Natural killer cell treated with Interleukin-12 subunit alpha and Interleukin-12 subunit beta and Interleukin-15 and Interleukin-18, amount 100 ng/mL, for 72 hours (primary cell): ENCODE measurements around the gene PLCL2. TPM values are rescaled to one million over a fixed set of nuclear protein-coding genes. Genes with fewer than 3 reads are reported as not detected.
"Not testable (repeated sequence)": the region's sequence is repeated elsewhere in the genome, so short reads cannot be mapped to it uniquely, and the experiment has no call there.

Experiments used
- ATAC-seq, 2 donors: fragments of 150-1000 bp; cut with Tn5 transposase in 1 of 2; sonication (Bioruptor Pico), chemical (Tn5 transposase) in 1 of 2; 2 replicates each; pipeline ENCODE4 v1.10.0; 2021
- DNase-seq: peaks from one replicate; pipeline ENCODE4 v3.0.0; 2022; ENCODE audit warnings: low spot score
- H3K27ac Mint-ChIP-seq, 2 donors: 1 replicate in 1 of 2; 2 replicates in 1 of 2; pipeline ENCODE4 v1.8.0; 2022; ENCODE audit warnings: mixed read lengths in 2 of 2, mild to moderate bottlenecking in 1 of 2, moderate library complexity in 1 of 2
- H3K27me3 Mint-ChIP-seq, 2 donors: 1 replicate in 1 of 2; 2 replicates in 1 of 2; pipeline ENCODE4 v1.8.0; 2022; ENCODE audit warnings: mixed read lengths in 2 of 2
- H3K36me3 Mint-ChIP-seq: one replicate; pipeline ENCODE4 v1.8.0; 2022; ENCODE audit warnings: mixed read lengths
- H3K4me1 Mint-ChIP-seq, 2 donors: 1 replicate in 1 of 2; 2 replicates in 1 of 2; pipeline ENCODE4 v1.8.0; 2022; ENCODE audit warnings: low read depth in 2 of 2, mixed read lengths in 2 of 2, mild to moderate bottlenecking in 1 of 2
- H3K4me3 Mint-ChIP-seq: one replicate; pipeline ENCODE4 v1.8.0; 2022; ENCODE audit warnings: mixed read lengths
- H3K9me3 Mint-ChIP-seq: 2 replicates; pipeline ENCODE4 v1.8.0; 2022; ENCODE audit warnings: mixed read lengths
- total RNA-seq, 2 donors: library from RNA; stranded (reverse); gene quantifications; one replicate each; pipeline ENCODE4 v1.2.3, GENCODE V29; 2022

The PLCL2 gene
- total RNA-seq, 2 donors from 2014 or later: 12.5 to 17.2 TPM

DNA sequence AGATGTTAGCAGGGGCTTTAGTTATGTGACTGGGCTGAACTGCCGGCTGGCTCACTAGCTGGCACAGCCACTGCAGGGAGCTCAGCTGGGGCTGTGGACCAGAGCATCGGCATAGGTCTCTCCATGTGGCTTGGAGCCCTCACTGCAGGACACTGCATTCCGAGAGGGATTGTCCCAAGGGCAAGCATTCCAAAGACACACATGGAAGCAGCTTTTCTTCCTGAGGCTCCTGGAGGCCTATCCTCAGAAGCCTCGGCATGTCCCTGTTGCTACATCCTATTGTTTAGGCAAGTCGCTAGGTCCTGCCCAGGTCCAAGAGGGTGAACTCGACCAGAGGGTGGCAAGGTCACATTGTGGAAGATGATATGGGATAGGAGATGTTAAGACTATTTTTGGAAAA is 209.8 kb downstream of the PLCL2 start:
- Mint-ChIP-seq H3K4me1 (peaks cover 12 to 19% of the 10 kb centered on the region in 2 donors), H3K27me3 (no peaks in the 10 kb centered on the region), H3K9me3 (no peaks in the 10 kb centered on the region), H3K4me3 (no peak overlapping the region), H3K36me3 (no peaks in the 10 kb centered on the region), H3K27ac (no peak overlapping the region)
- ATAC-seq: no peak
- DNase-seq: no peak

- Mint-ChIP-seq H3K4me1 (no peaks in the 10 kb centered on the region), H3K27me3 (no peaks in the 10 kb centered on the region), H3K27ac (no peak overlapping the region), H3K9me3 (no peaks in the 10 kb centered on the region), H3K4me3 (no peak overlapping the region), H3K36me3 (peaks cover 28% of the 10 kb centered on the region)
- ATAC-seq (no peak), DNase-seq (no peak)
Observed at GRCh38 chr3:17103579-17103978, 218.8 kb downstream of the PLCL2 start.

GRCh38 chr3:17106801-17107200 is 222.0 kb downstream of the PLCL2 start:
- H3K9me3 Mint-ChIP-seq, H3K4me3 Mint-ChIP-seq, ATAC-seq, H3K4me1 Mint-ChIP-seq, DNase-seq, H3K27ac Mint-ChIP-seq: not testable (repeated sequence)
- H3K36me3 Mint-ChIP-seq: peaks cover 12% of the 10 kb centered on the region
- H3K27me3 Mint-ChIP-seq: peaks cover 7 to 10% of the 10 kb centered on the region in 2 donors

- peaks cover 5% of the 10 kb centered on the region for H3K36me3 Mint-ChIP-seq
- ATAC-seq: no peak
- no peak overlapping the region for H3K27ac Mint-ChIP-seq
Observed at GRCh38 chr3:17110660-17111396, 226.1 kb downstream of the PLCL2 start.

GRCh38 chr3:17111586-17111985 is 226.8 kb downstream of the PLCL2 start:
- Mint-ChIP-seq H3K4me3 (no peak overlapping the region), H3K4me1 (peaks cover 0 to 2% of the 10 kb centered on the region in 2 donors), H3K36me3 (peaks cover 5% of the 10 kb centered on the region), H3K9me3 (no peaks in the 10 kb centered on the region), H3K27ac (no peak overlapping the region), H3K27me3 (peaks cover 7 to 10% of the 10 kb centered on the region in 2 donors)
- ATAC-seq: no peak
- no peak for DNase-seq

More at GRCh38 chr3:17110660-17111396, 226.1 kb downstream of the PLCL2 start:
- Mint-ChIP-seq H3K4me1 (peaks cover 0 to 2% of the 10 kb centered on the region in 2 donors), H3K4me3 (no peak overlapping the region), H3K27me3 (peaks cover 7 to 10% of the 10 kb centered on the region in 2 donors), H3K9me3 (no peaks in the 10 kb centered on the region)
- no peak for DNase-seq

DNA sequence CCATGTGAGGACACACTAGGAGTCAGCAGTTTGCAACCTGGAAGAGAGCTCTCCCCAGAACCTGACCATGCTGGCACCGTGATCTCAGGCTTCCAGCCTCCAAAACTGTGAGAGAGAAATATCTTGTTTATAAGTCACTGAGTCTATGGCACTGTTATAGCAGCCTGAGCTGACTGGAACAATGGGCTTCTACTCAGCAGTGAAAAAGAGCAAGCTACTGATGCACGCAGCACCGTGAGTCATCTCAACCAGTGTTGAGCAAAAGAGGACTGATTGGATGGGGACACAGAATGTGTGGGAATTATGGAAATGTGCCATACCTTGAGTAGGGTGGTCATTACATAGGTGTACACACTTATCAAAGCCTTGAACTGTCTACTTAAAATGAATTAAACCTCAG is 230.4 kb downstream of the PLCL2 start:
- Mint-ChIP-seq H3K27me3 (peaks cover 0 to 5% of the 10 kb centered on the region in 2 donors), H3K4me1 (peaks cover 5 to 6% of the 10 kb centered on the region in 2 donors), H3K4me3 (no peak overlapping the region), H3K27ac (no peak overlapping the region), H3K36me3 (peaks cover 5% of the 10 kb centered on the region), H3K9me3 (no peaks in the 10 kb centered on the region)
- ATAC-seq (no peak), DNase-seq (no peak)

DNA sequence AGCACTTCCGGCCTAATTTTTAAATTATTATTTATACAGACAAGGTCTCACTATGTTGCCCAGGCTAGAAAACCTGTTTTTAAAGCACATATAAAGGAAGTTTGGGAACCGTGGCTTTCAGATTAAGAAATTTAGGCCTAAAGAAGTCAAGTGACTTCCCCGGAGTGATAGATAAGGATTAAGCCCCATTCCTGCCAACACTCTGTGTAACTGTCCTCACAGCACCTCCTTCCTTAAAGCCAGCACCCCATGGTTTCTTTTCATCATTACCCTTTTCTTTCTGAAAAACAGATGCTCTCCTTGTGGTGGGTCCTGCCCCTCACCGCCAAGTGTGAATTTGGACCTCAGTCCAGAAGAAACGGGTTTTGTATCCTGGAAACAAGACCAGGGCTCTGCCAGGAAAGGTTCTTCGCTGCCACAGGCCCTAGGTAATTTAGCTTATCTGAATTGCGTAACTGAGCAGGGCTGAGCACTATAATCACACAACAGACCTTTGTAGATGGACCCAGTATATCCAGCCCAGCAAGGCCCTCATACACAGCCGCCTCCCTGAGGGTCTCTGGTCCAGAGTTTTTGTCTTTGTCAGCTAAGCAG is 231.3 kb downstream of the PLCL2 start:
- no peak overlapping the region for H3K27ac Mint-ChIP-seq
- H3K4me3 Mint-ChIP-seq: no peak overlapping the region
- peaks cover 5% of the 10 kb centered on the region for H3K36me3 Mint-ChIP-seq
- peaks cover 0 to 8% of the 10 kb centered on the region in 2 donors for H3K27me3 Mint-ChIP-seq
- ATAC-seq (no peak), DNase-seq (no peak)
- H3K4me1 Mint-ChIP-seq: peaks cover 3 to 5% of the 10 kb centered on the region in 2 donors
- H3K9me3 Mint-ChIP-seq: no peaks in the 10 kb centered on the region

- ATAC-seq (no peak), DNase-seq (no peak)
- Mint-ChIP-seq H3K27me3 (peaks cover 0 to 11% of the 10 kb centered on the region in 2 donors), H3K4me3 (no peak overlapping the region), H3K9me3 (no peaks in the 10 kb centered on the region), H3K27ac (no peak overlapping the region), H3K36me3 (peaks cover 1% of the 10 kb centered on the region), H3K4me1 (peaks cover 3 to 5% of the 10 kb centered on the region in 2 donors)
Observed at GRCh38 chr3:17118771-17119170, 234.0 kb downstream of the PLCL2 start.

GRCh38 chr3:17119201-17120072 is 234.7 kb downstream of the PLCL2 start:
- H3K27me3 Mint-ChIP-seq: peaks cover 0 to 11% of the 10 kb centered on the region in 2 donors
- no peak overlapping the region for H3K27ac Mint-ChIP-seq
- H3K4me1 Mint-ChIP-seq: peaks cover 3 to 5% of the 10 kb centered on the region in 2 donors
- DNase-seq (no peak), ATAC-seq (no peak)
- no peaks in the 10 kb centered on the region for H3K9me3 Mint-ChIP-seq
- H3K36me3 Mint-ChIP-seq: no peaks in the 10 kb centered on the region
- no peak overlapping the region for H3K4me3 Mint-ChIP-seq

- ATAC-seq (no peak), DNase-seq (no peak)
- H3K36me3 Mint-ChIP-seq: no peaks in the 10 kb centered on the region
- H3K4me1 Mint-ChIP-seq: peaks cover 3 to 5% of the 10 kb centered on the region in 2 donors
- H3K4me3 Mint-ChIP-seq: no peak overlapping the region
- no peaks in the 10 kb centered on the region for H3K9me3 Mint-ChIP-seq
- no peak overlapping the region for H3K27ac Mint-ChIP-seq
- H3K27me3 Mint-ChIP-seq: peaks cover 0 to 11% of the 10 kb centered on the region in 2 donors
Observed at GRCh38 chr3:17120115-17120514, 235.4 kb downstream of the PLCL2 start.

DNA sequence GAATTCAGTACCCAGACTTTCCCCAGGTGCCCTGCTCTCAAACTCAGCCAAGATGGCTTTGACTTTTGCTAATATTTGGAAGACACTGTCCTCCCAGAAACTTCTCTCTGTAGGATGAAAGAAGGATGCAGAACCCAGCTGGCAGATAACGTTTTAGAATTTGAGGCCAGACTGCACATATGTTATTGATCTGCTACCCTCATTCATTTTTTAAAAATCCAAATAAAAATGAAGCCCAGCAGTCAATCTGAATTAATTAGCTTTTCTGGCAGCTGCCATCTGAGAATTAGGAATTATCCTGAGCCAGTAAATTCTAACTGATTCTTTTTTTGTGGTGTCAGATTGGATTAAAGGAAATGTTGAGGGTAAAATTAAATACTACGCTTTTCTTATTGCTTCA is 236.6 kb downstream of the PLCL2 start:
- no peak overlapping the region for H3K4me3 Mint-ChIP-seq
- H3K4me1 Mint-ChIP-seq: peaks cover 3 to 5% of the 10 kb centered on the region in 2 donors
- DNase-seq (no peak), ATAC-seq (no peak)
- H3K36me3 Mint-ChIP-seq: no peaks in the 10 kb centered on the region
- no peak overlapping the region for H3K27ac Mint-ChIP-seq
- no peaks in the 10 kb centered on the region for H3K9me3 Mint-ChIP-seq
- H3K27me3 Mint-ChIP-seq: peaks cover 0 to 11% of the 10 kb centered on the region in 2 donors

DNA sequence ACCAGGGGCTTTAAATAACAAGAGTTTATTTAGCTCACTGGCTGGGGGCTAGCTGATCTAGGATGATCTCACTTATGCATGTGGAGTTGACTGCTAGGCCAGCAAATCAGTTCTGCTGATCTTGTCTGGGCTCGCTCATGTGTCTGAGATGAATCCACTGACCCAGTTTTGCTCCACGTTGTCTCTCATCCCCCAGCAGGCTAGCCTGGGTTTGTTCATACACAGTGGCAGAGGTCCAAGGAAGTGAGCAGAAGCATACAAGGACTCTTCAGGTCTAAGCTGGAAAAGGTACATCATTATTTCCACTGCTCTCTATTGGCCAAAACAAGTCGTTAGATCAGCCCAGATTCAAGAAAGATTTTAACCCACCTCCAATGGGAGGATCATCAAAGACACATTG is 238.0 kb downstream of the PLCL2 start:
- H3K27me3 Mint-ChIP-seq: peaks cover 0 to 5% of the 10 kb centered on the region in 2 donors
- H3K4me1 Mint-ChIP-seq: peaks cover 0 to 5% of the 10 kb centered on the region in 2 donors
- peaks cover 2% of the 10 kb centered on the region for H3K9me3 Mint-ChIP-seq
- ATAC-seq: no peak
- H3K4me3 Mint-ChIP-seq: no peak overlapping the region
- peaks cover 5% of the 10 kb centered on the region for H3K36me3 Mint-ChIP-seq
- DNase-seq: no peak
- no peak overlapping the region for H3K27ac Mint-ChIP-seq

DNA sequence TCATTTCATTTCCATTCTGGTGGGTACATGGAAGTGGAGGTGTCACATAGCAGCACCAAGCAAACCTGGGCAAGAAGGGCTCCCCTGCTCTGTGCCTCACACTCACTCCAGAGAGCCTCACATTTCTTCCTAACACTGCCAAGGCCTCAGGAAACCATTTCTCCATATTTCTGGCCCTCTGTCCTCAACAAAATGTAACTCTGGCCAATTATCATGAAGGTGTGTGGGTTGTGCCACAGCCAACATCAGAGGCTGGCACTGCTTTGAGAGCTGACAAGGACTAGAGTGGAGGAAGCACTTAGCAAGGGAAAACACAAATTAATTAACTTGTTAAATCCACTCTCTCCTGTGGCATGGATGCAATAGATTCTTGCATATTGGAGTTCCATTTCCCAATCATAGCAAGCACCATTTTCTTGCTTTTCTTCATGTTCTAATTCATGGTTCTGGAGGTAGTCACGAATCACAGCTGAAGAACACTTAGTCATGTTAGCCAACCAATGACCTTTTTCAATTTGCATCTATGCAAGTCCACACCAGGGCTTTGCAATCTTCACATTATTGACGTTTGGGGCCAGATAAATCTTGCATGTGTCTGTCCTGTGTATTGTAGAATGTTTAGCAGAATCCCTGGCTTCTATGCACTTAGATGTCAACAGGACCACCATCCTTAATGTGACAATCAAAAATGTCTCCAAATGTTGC is 241.1 kb downstream of the PLCL2 start:
- no peak overlapping the region for H3K4me3 Mint-ChIP-seq
- peaks cover 11% of the 10 kb centered on the region for H3K36me3 Mint-ChIP-seq
- H3K27ac Mint-ChIP-seq: no peak overlapping the region
- peaks cover 7% of the 10 kb centered on the region for H3K9me3 Mint-ChIP-seq
- ATAC-seq (no peak), DNase-seq (no peak)
- H3K4me1 Mint-ChIP-seq: peaks cover 0 to 13% of the 10 kb centered on the region in 2 donors
- peaks cover 0 to 8% of the 10 kb centered on the region in 2 donors for H3K27me3 Mint-ChIP-seq
